D721Med (cell line): ENCODE measurements around the gene FMNL3.

Source experiments
- DNase-seq: peaks from one replicate; pipeline ENCODE4 v3.0.0; 2011; ENCODE audit warnings: low spot score; ENCODE audit not compliant: insufficient read length
- FAIRE-seq: peaks from 2 replicates; lab custom pipeline; 2011; peaks lifted over from hg19 to GRCh38; lab: Jason Lieb, UNC
- CTCF ChIP-seq: IDR thresholded peaks from 2 replicates; pipeline ENCODE4 v1.5.1; 2012; ENCODE audit warnings: mild to moderate bottlenecking, control low read depth; ENCODE audit not compliant: insufficient read depth; ENCODE audit errors: missing control alignments

Gene FMNL3

DNA sequence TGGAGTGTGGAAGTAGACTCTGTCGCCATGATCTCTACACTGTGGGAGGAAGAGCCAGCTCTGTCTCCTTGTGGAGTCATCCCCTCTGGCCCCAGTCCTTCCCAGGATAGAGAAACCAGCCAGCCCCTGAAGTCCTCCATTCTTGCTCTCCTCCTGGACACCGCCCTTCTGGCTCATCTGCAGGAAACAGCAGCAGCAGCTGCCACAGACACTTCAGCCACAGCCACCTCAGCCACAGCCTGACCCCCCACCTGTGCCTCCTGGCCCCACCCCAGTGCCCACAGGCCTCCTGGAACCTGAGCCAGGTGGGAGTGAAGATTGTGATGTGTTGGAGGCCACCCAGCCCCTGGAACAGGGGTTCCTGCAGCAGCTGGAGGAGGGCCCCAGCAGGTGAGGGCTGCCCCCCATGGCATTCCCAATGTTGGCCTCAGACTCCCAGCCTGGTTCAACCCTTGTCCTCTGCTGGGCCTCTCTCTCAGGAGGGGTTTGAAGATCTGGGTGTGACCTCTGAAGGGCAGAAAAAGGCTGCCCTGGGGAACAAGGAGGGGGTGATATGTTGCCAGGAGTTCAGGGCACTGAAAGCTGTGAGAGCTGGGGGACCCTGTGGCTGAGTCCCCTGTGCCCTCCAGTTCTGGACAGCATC lies 73.4 kb downstream of the FMNL3 start:
- no peak for TF ChIP-seq CTCF
- FAIRE-seq = no peak

GRCh38 chr12:49632986-49633702 lies 74.1 kb downstream of the FMNL3 start:
- no peak for TF ChIP-seq CTCF
- DNase-seq (no peak), FAIRE-seq (no peak)

More for the DNA sequence above, 73.4 kb downstream of the FMNL3 start:
- DNase-seq = no peak

GRCh38 chr12:49632401-49632800 lies 74.8 kb downstream of the FMNL3 start:
- no peak for DNase-seq
- no peak for FAIRE-seq
- TF ChIP-seq CTCF = no peak

DNA sequence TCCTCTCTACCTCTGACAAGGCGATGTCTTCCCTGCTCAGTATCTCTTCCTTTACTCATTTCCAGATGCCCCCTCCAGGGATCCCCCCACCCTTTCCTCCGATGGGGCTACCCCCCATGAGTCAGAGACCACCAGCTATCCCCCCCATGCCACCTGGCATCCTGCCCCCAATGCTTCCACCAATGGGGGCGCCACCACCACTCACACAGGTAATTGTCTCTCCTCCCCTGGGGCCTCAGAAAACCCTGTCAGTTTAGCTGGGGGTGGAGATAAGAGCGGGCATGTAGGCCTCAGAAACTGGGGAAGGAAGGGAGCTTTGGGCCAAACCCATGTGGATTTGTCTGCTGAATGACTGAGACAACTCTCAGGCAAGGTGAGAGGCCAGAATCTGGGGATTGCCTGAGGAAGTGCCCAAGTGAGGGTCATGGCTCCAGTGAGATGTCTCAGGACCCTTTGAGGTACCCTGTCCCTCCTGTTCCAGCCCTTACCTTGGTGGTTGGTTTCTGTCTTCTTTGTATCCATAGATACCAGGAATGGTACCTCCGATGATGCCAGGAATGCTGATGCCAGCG lies 75.8 kb downstream of the FMNL3 start:
- TF ChIP-seq CTCF = no peak
- DNase-seq = no peak
- no peak for FAIRE-seq

GRCh38 chr12:49627752-49628360 lies 79.3 kb downstream of the FMNL3 start:
- FAIRE-seq (no peak), DNase-seq (no peak)
- no peak for TF ChIP-seq CTCF

- DNase-seq (peak; percentile 5), FAIRE-seq (no peak)
- no peak for TF ChIP-seq CTCF
Measured at GRCh38 chr12:49626836-49627235, 80.4 kb downstream of the FMNL3 start.
